Activated naive CD8-positive, alpha-beta T cell treated with anti-CD3 and anti-CD28 coated beads, Interleukin-2, amount 10 ng/mL, durations not matched to agents 7 days and 5 days (primary cell): ENCODE results near the gene POLN. TPM values are rescaled to one million over a fixed set of nuclear protein-coding genes. Genes with fewer than 3 reads are reported as not detected.
"Not testable (repeated sequence)": the region's sequence is repeated elsewhere in the genome, so short reads cannot be mapped to it uniquely, and the experiment has no call there.

Experiments used
- ATAC-seq: fragments of 150-1000 bp; cut with Tn5 transposase; one replicate; pipeline ENCODE4 v1.10.0; 2021; ENCODE audit warnings: low read depth, moderate library complexity
- POLR2A ChIA-PET: fragments of 350-600 bp; sonication (Branson Sonifier 250); formaldehyde crosslinking; loops from one replicate; lab custom pipeline; 2021; ENCODE audit warnings: antibody characterized with exemption; lab: Charles Lee
- DNase-seq: peaks from one replicate; pipeline ENCODE4 v3.0.0; 2021
- H3K27ac Mint-ChIP-seq: one replicate; pipeline ENCODE4 v1.8.0; 2022; ENCODE audit warnings: mild to moderate bottlenecking, mixed read lengths
- H3K27me3 Mint-ChIP-seq: one replicate; pipeline ENCODE4 v1.8.0; 2022; ENCODE audit warnings: mild to moderate bottlenecking, moderate library complexity, mixed read lengths
- H3K36me3 Mint-ChIP-seq: one replicate; pipeline ENCODE4 v1.8.0; 2021; ENCODE audit warnings: mild to moderate bottlenecking, mixed read lengths
- H3K4me1 Mint-ChIP-seq: one replicate; pipeline ENCODE4 v1.8.0; 2021; ENCODE audit warnings: mixed read lengths
- H3K4me3 Mint-ChIP-seq: one replicate; pipeline ENCODE4 v1.8.0; 2022; ENCODE audit warnings: mild to moderate bottlenecking, moderate library complexity, mixed read lengths
- H3K9me3 Mint-ChIP-seq: one replicate; pipeline ENCODE4 v1.8.0; 2021; ENCODE audit warnings: mixed read lengths
- total RNA-seq, 2 experiments: library from RNA; stranded (reverse); gene quantifications; one replicate each; pipeline ENCODE4 v1.2.3, GENCODE V29; 2021

POLN gene
- total RNA-seq, 2 experiments from 2014 or later, result 2.4 to 3.2 TPM

GRCh38 chr4:2031161-2031560, 210.8 kb downstream of the POLN start:
- DNase-seq, ATAC-seq, H3K27ac Mint-ChIP-seq, H3K4me1 Mint-ChIP-seq, H3K9me3 Mint-ChIP-seq, H3K4me3 Mint-ChIP-seq, POLR2A ChIA-PET, H3K36me3 Mint-ChIP-seq: not testable (repeated sequence)
- peaks cover 37% of the 10 kb centered on the region for H3K27me3 Mint-ChIP-seq

GRCh38 chr4:2027120-2027519, 214.8 kb downstream of the POLN start:
- DNase-seq, H3K4me3 Mint-ChIP-seq, H3K4me1 Mint-ChIP-seq, ATAC-seq, H3K27ac Mint-ChIP-seq, H3K36me3 Mint-ChIP-seq, POLR2A ChIA-PET, H3K9me3 Mint-ChIP-seq: not testable (repeated sequence)
- peaks cover 44% of the 10 kb centered on the region for H3K27me3 Mint-ChIP-seq

- Mint-ChIP-seq H3K4me1 (peaks cover 5% of the 10 kb centered on the region), H3K27me3 (peaks cover 49% of the 10 kb centered on the region), H3K4me3 (no peak overlapping the region), H3K36me3 (peaks cover 6% of the 10 kb centered on the region), H3K27ac (no peak overlapping the region), H3K9me3 (peaks cover 8% of the 10 kb centered on the region)
- POLR2A ChIA-PET, result no interaction called here
- DNase-seq (no peak), ATAC-seq (no peak)
These were observed 216.1 kb downstream of the POLN start for GRCh38 chr4:2025817-2026216.

- Mint-ChIP-seq H3K27ac (no peak overlapping the region), H3K36me3 (peaks cover 6% of the 10 kb centered on the region), H3K9me3 (peaks cover 8% of the 10 kb centered on the region), H3K4me1 (peaks cover 5% of the 10 kb centered on the region), H3K4me3 (no peak overlapping the region), H3K27me3 (peaks cover 56% of the 10 kb centered on the region)
- ATAC-seq (no peak), DNase-seq (no peak)
- POLR2A ChIA-PET, result no interaction called here
These were observed 217.2 kb downstream of the POLN start for GRCh38 chr4:2024683-2025082.

Other genes with a start within 250 kb of the POLN start
- gene NELFA, start 233.1 kb downstream of the POLN start, total RNA-seq, result 10 to 100 TPM; 41.9 to 43.9 TPM
- under 1 TPM in 1 of 2 experiments, not detected in 1; 0.14 TPM for gene NAT8L, start 182.8 kb downstream of the POLN start, total RNA-seq
- gene HAUS3, start within 50 bp of the POLN start, total RNA-seq, result 10 to 100 TPM; 28.5 to 28.7 TPM
- gene MXD4, start 20.0 kb upstream of the POLN start, total RNA-seq, result 10 to 100 TPM; 26.2 to 33.2 TPM
- gene ZFYVE28, start 176.5 kb upstream of the POLN start, total RNA-seq, result 10 to 100 TPM; 16.1 to 17.7 TPM
- gene CFAP99, start 176.8 kb upstream of the POLN start, total RNA-seq, result under 1 TPM in 1 of 2 experiments, not detected in 1; 0.11 TPM
- 100 to 1,000 TPM; 103 to 109 TPM for gene RNF4, start 227.0 kb upstream of the POLN start, total RNA-seq